Vagina (tissue), 2 donors: ENCODE measurements around the gene RAB20.

Experiments
- POLR2A ChIP-seq, 2 donors: fragments of 450-650 bp; IDR thresholded peaks; one replicate each; pipeline ENCODE4 v1.6.1; 2017; ENCODE audit warnings: antibody characterized with exemption in 2 of 2, mild to moderate bottlenecking in 2 of 2, moderate library complexity in 2 of 2
- POLR2AphosphoS5 ChIP-seq, 2 donors: sonication (generic); formaldehyde crosslinking; IDR thresholded peaks; one replicate each; pipeline ENCODE4 v1.9.0; 2017; ENCODE audit warnings: antibody characterized with exemption in 2 of 2, mild to moderate bottlenecking in 2 of 2, low read depth in 1 of 2; ENCODE audit not compliant: insufficient read depth in 1 of 2
- TF ChIP-seq, protein P1 (sequence below), 3 experiments: fragments of 450-650 bp in 2 of 3; fragments of 200-600 bp in 1 of 3; sonication (generic) in 1 of 3; IDR thresholded peaks; one replicate each; pipeline ENCODE4 v1.5.1; 2017 to 2019; ENCODE audit warnings: antibody characterized with exemption in 3 of 3, mild to moderate bottlenecking in 2 of 3, moderate library complexity in 2 of 3

DNA sequence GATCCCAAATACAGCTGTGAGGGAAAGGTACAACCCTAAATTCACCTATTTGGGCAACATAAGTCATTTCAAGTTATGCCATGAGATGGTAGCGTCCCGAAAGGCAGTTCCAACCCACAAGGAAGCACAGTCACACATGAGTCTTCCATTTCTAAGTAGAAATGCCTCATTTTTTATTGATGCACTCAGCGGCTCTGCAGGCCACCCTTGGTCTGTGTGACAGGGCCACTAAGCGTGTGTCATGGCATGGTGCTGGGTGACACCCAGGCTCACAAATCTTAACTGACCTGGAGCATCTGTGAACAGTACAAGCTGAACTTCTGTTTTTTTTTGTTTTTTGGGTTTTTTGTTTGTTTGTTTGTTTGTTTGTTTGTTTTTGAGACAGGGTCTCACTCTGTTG, 15.1 kb downstream of the RAB20 start:
- TF ChIP-seq, protein P1, sequence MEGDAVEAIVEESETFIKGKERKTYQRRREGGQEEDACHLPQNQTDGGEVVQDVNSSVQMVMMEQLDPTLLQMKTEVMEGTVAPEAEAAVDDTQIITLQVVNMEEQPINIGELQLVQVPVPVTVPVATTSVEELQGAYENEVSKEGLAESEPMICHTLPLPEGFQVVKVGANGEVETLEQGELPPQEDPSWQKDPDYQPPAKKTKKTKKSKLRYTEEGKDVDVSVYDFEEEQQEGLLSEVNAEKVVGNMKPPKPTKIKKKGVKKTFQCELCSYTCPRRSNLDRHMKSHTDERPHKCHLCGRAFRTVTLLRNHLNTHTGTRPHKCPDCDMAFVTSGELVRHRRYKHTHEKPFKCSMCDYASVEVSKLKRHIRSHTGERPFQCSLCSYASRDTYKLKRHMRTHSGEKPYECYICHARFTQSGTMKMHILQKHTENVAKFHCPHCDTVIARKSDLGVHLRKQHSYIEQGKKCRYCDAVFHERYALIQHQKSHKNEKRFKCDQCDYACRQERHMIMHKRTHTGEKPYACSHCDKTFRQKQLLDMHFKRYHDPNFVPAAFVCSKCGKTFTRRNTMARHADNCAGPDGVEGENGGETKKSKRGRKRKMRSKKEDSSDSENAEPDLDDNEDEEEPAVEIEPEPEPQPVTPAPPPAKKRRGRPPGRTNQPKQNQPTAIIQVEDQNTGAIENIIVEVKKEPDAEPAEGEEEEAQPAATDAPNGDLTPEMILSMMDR (IDR thresholded peaks at IDR 0.05), result no peak
- TF ChIP-seq POLR2A (IDR thresholded peaks at IDR 0.05) (no peak), POLR2AphosphoS5 (IDR thresholded peaks at IDR 0.05; ENCODE audit: insufficient read depth in 1 of 2, low read depth in 1 of 2) (no peak)
